CD4-positive, alpha-beta T cell treated with Interleukin-1 beta for 1 hour (primary cell): Measurements from ENCODE around the gene FXYD7.
A peak's percentile ranks its signal among the peaks of the same experiment; 100 is the strongest.
"Not testable (repeated sequence)": the region's sequence is repeated elsewhere in the genome, so short reads cannot be mapped to it uniquely, and the experiment has no call there.

Source experiments
- DNase-seq, 2 donors: peaks; one replicate each; pipeline ENCODE4 v3.0.0-alpha.2; 2020 to 2022

FXYD7 gene

DNA sequence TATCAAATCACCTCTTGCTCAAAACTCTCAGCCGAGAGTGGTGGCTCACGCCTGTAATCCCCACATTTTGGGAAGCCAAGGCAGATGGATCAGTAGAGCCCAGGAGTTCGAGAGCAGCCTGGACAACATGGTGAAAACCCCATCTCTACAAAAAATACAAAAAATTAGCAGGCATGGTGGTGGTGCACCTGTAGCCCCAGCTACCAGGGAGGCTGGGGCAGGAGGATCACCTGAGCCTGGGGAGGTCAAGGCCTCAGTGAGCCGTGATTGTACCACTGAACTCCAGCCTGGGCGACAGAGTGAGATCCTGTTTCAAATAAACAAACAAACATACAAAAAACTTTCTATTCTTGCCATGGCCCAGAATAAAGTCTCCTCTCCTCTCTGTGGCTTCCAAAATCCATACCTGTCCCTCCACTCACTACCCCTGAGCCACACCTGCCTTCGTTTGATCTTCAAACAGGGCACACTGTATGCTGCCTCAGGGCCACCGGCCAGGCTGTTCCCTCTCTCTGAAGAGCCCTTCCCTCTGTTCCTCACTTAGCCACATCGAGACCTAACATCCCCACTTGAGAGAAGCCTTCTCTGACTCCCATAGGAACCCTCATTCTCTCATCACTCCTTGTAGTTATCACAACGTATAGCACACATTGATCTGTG lies 14.5 kb upstream of the FXYD7 start:
- DNase-seq = no peak

DNA sequence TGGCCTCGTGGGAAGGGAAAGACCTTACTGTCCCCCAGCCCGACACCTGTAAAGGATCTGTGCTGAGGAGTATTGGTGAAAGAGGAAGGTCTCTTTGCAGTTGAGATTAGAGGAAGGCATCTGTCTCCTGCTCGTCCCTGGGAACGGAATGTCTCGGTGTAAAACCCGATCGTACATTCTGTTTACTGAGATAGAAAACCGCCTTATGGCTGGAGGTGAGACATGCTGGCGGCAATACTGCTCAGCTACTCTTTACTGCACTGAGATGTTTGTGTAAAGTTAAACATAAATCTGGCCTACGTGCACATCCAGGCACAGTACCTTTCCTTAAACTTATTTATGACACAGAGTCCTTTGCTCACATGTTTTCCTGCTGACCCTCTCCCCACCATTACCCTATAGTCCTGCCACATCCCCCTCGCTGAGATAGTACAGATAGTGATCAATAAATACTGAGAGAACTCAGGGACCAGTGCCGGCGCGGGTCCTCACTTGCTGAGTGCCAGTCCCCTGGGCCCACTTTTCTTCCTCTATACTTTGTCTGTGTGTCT lies 13.3 kb upstream of the FXYD7 start:
- not testable (repeated sequence) for DNase-seq

GRCh38 chr19:35130761-35131720 lies 12.0 kb upstream of the FXYD7 start:
- no peak for DNase-seq

GRCh38 chr19:35132254-35132653 lies 10.8 kb upstream of the FXYD7 start:
- no peak for DNase-seq

DNA sequence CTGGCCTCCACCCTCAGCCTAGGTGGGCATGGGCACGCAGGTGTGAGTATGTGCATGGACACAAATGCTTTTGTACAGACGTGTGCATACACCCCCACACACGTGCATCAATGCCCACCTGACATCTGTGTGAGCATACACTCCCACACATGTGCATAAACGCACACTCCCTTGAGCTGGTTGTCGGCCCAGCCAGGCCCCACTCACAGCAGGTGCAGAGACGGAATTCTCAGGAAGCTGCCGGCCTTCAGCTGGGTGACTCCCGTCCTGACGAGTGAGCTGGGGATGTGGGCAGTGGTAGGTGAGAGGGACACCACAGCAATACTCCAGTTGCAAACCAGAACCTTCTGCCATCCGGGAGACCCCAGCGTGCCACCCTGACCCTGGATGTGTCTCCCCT lies 9.2 kb upstream of the FXYD7 start:
- DNase-seq = no peak

DNA sequence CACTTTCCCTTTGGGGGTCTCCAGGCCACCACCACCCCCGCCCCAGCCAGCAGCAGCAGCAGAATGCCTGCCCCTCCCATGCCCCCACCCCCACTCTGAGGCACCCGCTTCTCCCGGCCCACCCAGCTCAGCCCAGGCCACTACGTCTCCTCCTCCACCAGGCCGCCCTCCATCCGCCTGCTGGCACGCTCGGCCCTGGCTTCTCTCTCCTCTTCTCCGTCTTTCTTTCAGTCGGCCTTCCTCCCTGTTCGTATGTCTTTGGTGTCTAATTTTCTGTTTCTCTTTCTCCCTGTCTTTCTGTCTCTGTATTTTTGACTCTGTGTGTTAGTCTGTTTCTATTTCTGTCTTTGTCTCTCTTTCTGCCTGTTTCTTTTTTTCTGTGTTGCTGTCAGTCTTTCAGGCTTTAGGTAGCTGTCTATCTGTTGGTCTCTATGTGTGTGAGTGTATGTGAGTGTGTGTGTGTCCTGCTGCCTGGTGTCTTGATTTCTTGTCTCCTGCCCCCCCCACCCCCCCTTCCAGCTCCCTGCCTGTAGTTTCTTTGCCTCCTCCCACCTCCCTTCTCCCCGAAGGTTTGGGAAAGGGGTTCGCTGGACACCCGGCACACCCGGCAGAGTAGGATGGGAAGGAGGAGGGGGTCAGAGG lies 8.3 kb upstream of the FXYD7 start, which contains the start of gene LGI4:
Gene LGI4 (minus strand): TSS at position 459 of the 642 bp plus-strand sequence. CDS start 379 bp downstream, at position 80.
- no peak for DNase-seq

GRCh38 chr19:35135389-35135909 lies 7.6 kb upstream of the FXYD7 start:
- peak; percentile 65 to 71 for DNase-seq

- no peak for DNase-seq
Measured at GRCh38 chr19:35136231-35136630, 6.8 kb upstream of the FXYD7 start.

- DNase-seq = no peak
Measured at GRCh38 chr19:35136977-35137702, 5.9 kb upstream of the FXYD7 start.

DNA sequence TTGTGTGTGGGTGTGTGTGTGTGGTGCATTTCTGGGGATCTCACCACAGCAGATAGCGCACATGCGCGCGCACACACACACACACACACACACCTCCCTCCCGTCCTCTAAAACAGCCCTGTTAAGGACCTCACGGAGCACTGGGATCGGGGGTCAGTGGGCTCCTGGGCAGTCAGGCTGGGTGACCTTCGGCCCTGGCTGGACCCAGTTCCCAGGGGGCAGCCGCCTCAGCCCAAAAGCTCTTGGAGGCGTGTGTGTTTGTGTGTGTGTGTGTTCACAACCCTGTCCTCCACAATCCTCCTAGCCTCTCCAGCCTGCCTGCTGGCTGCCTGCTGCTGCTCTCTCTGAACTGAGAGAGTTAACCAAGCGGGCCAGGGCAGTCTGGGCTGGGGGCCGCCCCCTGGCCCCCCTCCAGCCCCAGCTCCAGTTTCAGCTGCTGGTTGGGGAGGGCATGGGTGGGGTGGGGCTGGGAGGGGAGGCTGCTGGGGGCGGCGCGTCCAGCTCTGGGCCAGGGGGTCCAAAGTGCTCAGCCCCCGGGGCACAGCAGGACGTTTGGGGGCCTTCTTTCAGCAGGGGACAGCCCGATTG lies 4.7 kb upstream of the FXYD7 start, which contains the start of gene FXYD1:
Gene FXYD1 (plus strand): TSS at position 520 of the 588 bp plus-strand sequence. CDS start 1,256 bp downstream, outside the sequence.
- no peak for DNase-seq

GRCh38 chr19:35140207-35140961 lies 2.7 kb upstream of the FXYD7 start:
- no peak for DNase-seq

DNA sequence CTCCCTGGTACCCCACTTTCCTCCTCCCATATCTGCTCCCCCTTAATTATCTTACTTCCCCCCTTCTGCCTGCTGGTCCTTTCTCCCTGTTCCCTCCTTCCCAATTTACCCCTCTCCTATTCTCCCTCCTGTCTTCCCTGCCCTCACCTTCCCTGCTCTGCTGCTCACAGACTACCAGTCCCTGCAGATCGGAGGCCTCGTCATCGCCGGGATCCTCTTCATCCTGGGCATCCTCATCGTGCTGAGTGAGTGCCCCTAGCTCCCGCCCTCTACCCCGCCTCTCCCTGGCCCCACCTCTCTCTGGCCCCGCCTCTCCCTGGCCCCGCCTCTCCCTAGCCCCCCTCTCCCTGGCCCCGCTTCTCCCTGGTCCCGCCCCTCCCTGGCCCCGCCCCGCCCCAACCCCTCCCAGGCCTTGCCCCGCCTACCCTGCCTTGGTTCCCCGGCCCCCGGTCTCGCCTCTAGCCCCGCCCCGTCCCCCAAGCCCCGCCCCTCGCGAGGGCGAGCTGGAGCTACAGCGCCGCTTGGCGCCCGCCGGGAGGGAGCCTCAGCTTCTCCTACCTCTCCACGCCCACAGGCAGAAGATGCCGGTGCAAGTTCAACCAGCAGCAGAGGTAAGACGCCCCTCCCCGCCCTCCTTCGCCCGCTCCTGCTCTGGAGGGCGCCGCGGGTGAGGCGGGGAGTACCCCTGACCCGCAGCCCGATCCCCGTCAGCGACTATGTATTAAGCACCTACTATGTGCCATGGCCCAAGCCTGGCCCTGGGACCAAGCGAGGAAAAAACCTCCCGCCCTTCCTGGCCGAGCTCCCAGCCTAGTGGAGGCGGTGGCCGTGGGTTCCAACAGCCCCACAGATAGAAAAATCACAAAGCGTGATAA lies 1.9 kb upstream of the FXYD7 start:
- peak; percentile 95 to 96 for DNase-seq

- DNase-seq = no peak
Measured at GRCh38 chr19:35141837-35142605, 1.0 kb upstream of the FXYD7 start.

DNA sequence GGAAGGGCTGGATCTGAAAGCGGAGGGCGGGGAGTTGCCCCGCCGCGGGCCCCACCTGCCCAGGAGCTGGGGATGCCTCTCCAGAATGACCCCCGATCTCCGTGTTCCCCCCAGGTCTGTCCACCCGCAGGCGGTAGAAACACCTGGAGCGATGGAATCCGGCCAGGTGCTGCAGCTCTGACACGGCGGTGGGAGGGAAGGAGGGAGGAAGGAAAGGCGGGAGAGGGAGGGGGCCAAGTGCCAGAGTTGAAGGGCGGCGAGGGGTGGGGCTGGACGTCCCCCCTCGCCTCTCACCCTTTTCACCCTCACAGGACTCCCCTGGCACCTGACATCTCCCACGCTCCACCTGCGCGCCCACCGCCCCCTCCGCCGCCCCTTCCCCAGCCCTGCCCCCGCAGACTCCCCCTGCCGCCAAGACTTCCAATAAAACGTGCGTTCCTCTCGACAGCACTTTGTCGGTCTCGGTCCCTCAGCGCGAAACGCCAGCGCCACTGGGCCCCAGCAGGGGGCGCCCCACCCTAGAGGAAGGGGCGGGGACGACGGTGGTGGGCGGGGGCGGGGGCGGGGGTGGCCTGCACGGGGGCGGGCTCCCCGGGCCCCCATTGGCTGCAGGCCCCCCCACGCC lies 337 bp upstream of the FXYD7 start:
- peak; percentile 73 to 82 for DNase-seq

DNA sequence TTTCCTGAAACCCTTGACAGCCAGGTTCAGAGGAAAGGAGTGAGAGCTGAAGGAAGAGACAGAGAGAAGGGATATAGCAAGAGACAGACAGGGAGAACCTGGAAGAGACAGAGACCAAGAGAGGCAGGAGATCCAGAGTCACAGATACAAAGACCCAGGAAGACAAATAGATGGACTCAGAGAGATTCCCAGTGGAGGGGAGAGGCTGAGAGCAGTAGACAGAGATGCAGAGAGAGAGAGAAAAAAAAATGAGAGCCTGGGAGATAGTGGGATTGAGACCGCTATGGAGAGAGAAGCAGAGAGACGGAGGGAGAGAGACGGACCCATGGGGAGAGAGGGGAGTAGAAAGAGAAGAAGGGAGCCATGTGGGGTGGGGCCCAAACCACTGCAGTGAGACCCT lies 763 bp downstream of the FXYD7 start:
- DNase-seq = no peak

GRCh38 chr19:35144259-35144599 lies 1.2 kb downstream of the FXYD7 start:
- DNase-seq = no peak

DNA sequence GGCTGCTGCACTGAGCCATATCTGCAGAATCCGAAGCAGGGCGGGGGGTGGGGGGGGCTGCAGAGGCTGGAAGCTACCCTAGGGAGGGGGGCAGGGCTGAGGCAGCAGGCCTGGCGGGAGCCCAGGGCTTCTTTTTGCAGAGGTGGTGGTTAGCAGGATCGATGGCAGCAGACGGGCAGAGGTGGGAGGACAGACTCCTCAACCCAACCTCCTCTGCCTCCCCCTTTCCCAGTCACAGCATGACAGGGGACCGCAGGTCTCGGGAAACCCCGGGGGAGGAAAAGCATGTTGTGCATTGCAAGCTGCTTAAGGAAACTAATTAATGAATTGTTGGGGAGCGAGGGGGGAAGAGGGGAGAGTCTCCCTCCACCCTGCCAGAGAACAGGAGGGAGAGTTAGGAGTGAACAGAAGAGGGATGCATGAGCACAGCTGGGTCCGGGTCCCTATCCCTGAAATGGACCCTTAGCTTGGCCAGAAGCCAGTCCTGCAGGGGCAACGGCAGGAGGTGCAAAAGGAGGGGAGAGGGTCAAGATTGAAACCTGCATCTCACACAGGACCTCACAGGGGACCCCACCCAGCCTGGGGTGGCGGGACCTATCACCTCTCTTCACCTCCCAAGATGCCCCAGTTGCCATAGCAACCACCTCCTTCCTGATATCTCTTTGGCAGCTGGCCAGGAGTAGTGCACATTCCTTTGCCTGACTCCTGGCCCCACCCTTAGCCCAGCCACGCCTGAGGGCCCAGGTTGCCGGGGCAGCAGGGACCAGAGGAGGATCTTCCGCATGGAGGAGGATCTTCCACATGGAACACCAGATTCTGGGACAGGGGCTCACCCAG lies 1.8 kb downstream of the FXYD7 start:
- peak; percentile 42 to 64 for DNase-seq
